HG03520 (cell line): ENCODE results near the gene TSPAN9.

Experiments used
- ATAC-seq: cut with Tn5 transposase; IDR thresholded peaks from one replicate; pipeline ENCODE4 v1.9.1; 2021; ENCODE audit warnings: mild to moderate bottlenecking, moderate library complexity; ENCODE audit not compliant: unreplicated experiment

TSPAN9 gene

DNA sequence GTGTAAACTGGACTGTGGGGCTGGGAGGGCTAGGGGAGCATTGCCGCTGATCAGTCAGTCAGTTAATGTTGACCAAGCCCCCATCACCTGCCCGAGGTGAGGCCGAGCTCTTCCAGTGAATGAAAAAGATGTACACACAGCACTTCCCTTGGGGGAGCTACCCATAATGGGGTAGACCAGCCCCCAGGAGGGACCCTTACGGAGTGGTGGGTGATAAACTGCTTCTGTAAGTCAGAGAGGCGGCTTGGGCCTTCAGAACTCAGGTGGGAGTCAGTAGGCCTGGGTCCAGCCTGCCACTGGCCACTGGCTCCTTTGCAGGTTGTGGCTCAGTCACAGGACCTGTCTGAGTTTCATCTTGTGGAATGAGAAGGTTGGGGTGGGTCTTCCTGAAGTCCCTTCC is 43.5 kb downstream of the TSPAN9 start:
- no peak for ATAC-seq

GRCh38 chr12:3122841-3123678 is 45.9 kb downstream of the TSPAN9 start:
- ATAC-seq: no peak

- no peak for ATAC-seq
Observed at GRCh38 chr12:3123729-3124128, 46.5 kb downstream of the TSPAN9 start.

- no peak for ATAC-seq
Observed at GRCh38 chr12:3124917-3125316, 47.7 kb downstream of the TSPAN9 start.

GRCh38 chr12:3125674-3126073 is 48.5 kb downstream of the TSPAN9 start:
- no peak for ATAC-seq

- ATAC-seq: no peak
Observed at GRCh38 chr12:3127832-3128231, 50.7 kb downstream of the TSPAN9 start.

DNA sequence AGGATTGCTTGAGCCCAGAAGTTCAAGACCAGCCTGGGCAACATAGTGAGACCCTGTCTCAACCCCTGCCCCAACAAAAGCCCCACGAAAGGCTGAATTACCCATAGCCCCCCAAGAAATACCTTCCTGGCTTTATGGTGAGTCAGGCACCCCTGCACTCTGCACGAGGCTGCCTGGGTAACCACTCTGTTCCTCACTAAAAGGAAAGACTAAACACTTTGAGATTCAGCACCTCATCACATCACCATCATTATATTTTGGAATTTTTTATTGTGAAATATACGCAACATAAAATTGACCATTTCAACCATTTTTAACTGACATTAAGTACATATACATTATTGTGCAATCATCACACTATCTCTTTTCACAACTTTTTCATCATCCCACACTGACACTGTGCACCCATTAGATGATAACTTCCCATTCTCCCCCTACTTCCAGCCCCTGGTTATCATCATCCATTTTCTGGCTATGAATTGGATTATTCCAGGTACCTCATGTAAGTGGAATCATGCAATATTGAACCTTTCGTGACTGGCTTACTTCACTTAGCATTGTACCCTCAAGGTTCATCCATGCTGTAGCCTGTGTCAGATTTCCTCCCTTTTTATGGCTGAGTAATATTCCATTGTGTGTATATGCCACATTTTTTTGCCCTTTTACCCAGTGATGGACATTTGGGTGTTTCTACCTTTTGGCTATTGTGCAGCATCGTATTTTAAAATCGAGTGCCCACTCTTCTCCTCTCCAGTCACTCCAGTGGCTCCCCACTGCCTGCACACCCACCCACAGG is 51.5 kb downstream of the TSPAN9 start:
- ATAC-seq: no peak

DNA sequence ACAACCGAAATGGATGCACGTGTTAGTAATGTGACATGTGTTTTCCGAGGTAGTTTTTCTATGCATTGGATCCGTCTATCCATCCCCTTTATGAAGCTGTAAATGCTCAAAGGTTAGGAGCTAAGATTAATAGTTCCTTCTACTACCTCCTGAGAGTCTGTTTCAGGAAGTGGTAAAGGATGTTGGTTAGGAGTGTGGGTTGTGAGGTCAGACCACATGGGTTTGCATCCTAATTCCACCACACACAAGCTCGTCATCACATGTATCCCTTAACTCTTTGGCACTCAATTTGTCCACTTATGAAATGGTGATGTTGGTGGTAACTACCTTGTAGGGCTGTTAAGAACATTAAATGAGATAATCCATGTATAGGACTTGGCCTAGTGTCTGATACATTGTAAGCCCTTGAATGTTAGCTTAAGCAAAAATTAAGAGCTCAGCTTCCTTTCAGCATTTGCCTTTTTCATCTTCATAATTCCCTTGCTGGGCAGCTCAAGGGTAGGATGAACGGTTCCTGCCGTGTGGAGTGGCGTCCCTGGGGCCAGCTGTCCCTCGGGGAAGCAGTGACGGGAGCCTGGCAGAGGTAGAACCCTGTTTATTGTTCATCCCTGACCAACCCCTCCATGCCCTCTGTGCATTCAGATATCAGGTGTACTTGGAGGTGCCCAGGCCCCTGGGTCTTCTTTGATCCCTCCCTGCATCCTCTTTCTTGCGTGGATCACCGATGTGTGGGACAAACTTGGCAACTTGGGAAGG is 52.3 kb downstream of the TSPAN9 start:
- ATAC-seq: no peak

GRCh38 chr12:3130057-3130830 is 53.1 kb downstream of the TSPAN9 start:
- no peak for ATAC-seq

GRCh38 chr12:3131129-3131528 is 54.0 kb downstream of the TSPAN9 start:
- no peak for ATAC-seq

GRCh38 chr12:3132636-3133404 is 55.6 kb downstream of the TSPAN9 start:
- no peak for ATAC-seq

DNA sequence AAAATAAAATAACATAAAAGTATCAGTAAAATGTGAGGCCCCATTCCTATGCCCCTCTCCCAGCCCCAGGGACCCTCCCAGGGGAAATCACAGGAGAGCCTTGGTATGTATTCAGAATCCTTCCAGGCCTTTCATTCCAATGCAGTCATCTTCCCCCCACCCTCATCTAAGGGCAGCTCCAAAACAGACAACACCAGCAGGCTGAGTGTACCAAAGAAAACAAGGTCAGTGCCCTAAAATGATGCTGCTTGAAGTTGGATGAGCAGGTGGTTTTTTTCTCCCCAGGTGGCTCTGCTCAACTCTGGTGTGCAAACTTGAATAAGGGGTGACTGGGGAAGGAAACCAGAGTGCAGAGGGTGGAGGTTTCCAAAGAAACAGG is 56.2 kb downstream of the TSPAN9 start:
- ATAC-seq: no peak

GRCh38 chr12:3134126-3134525 is 56.9 kb downstream of the TSPAN9 start:
- ATAC-seq: no peak

- no peak for ATAC-seq
Observed at GRCh38 chr12:3134526-3135135, 57.5 kb downstream of the TSPAN9 start.

DNA sequence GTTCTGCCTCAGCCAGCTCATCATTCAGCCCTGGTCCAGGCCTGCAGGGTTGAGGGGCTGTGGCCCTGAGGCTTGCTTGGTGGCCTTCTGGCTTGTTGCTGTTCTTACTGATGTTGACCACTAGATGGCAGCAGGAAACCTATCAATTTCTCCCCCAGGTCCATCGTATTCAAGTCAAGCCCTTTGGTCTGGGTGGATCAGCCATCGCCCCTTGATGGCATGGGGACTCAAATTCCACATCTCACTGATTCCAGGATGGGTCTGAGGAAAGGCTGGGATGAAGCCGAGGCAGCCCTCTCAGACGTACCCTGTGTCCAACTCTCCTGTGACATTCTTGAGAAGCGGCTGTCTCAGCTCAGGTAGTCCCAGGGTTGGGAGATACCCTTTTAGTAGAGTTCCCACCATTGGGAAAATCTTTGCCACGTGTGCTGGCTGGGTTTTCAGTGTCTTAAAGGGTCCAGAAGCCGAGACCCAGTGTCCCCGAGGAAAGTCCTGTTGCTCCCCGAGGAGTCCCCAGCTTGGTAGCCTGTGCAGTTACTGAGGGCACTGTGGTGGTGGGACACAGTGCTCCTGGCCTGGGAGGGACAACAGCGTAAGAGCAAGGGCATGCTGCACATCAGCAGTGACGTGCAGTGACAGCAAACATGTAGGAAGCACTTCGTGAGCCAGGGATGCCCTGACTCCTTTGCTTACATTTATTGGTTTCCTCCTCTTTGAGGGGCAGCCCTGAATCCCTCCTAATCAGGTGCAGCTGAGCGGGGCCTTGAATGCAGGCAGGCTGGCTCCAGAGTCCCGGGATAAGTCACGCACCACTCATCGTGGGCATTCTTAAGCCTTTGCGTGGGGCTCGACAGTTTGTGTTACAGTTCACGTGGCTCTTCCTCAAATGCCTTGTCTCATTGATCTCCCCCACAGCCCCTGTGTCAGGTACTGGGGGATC is 58.6 kb downstream of the TSPAN9 start:
- no peak for ATAC-seq

DNA sequence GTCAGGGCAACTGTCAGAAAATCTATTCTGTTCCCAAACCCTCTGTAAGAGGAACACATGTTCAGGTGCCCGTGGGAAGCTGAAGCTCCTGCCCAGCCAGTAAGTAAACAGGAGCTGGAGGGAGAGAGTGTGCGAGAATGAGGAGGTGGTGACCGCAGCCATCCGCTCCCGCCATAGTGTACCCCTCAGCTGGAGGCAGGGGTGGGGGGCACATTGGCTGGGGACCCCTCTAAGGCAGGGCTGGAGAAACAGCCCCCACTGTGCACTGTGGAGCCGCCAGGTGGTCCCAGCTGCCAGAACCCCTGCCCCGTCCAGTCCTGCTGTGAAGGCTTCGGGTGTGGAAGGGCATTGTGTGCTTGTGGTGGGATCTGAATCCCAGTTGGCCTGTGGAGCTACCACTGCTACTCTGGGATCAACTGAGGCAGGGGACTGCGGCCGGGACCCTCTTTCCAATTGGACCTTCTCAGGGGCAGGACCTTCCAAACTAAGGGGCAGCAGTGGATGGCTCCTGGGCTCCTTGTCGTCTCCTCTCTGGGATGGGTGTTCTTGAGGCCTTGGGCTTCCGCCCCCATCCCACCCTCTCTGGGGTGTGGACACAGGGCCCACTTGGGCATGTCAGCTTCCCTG is 59.6 kb downstream of the TSPAN9 start:
- ATAC-seq: no peak

- ATAC-seq: no peak
Observed at GRCh38 chr12:3137268-3137781, 60.1 kb downstream of the TSPAN9 start.
